Keratinocyte (primary cell): ENCODE results near the gene ZBTB17.

ENCODE experiments used
- CTCF ChIP-seq, 3 experiments: IDR thresholded peaks in 1 of 3; conservative IDR thresholded peaks in 1 of 3; optimal IDR thresholded peaks in 1 of 3; 2 replicates in 2 of 3; 3 replicates in 1 of 3; pipeline versions ENCODE3 to v1.5.1; 2011; ENCODE audit warnings: low read length in 3 of 3, mild to moderate bottlenecking in 3 of 3, moderate library complexity in 2 of 3, control low read depth in 1 of 3, inconsistent platforms in 1 of 3; ENCODE audit not compliant: insufficient read depth in 2 of 3; ENCODE audit errors: extremely low read depth in 1 of 3
- EZH2 ChIP-seq: IDR thresholded peaks from one replicate; pipeline ENCODE4 v1.6.1; 2012; ENCODE audit warnings: inconsistent platforms, mild to moderate bottlenecking, low read length, moderate library complexity

- no peak for TF ChIP-seq CTCF (optimal IDR thresholded peaks at IDR 0.05 in 1 of 3, IDR thresholded peaks at IDR 0.05 in 1 of 3, conservative IDR thresholded peaks at IDR 0.05 in 1 of 3; ENCODE audit: extremely low read depth in 1 of 3, insufficient read depth in 2 of 3, low read length in 3 of 3)
- TF ChIP-seq EZH2: no peak
Measured at GRCh38 chr1:15957221-15958095, 18.4 kb downstream of the ZBTB17 start.
